K562 treated with DMSO at 1 percent for 12 hours (cell line): ENCODE data around the gene RNF31. TPM values are rescaled to one million over a fixed set of nuclear protein-coding genes. Genes with fewer than 3 reads are reported as not detected.

Experiments
- total RNA-seq: library from RNA; unstranded; fragments of 300-600 nt; gene quantifications from 2 replicates; pipeline ENCODE4 v1.2.3, GENCODE V29; 2022; ENCODE audit not compliant: insufficient read depth

Gene RNF31
- 31.0 and 40.2 TPM in 2 replicates for total RNA-seq

GRCh38 chr14:24146978-24147760, at the start of gene RNF31:
Gene RNF31 (plus strand): TSS chr14:24147498. CDS start chr14:24147699, 201 bp downstream.

GRCh38 chr14:24114532-24115421, 32.5 kb upstream of the RNF31 start, which contains the start of the genes DCAF11 and NRL:
Gene DCAF11 (plus strand): TSS chr14:24114777. CDS start chr14:24115595, 818 bp downstream.
Gene NRL (minus strand): TSS chr14:24114949. CDS start chr14:24082848, 32,101 bp downstream.

GRCh38 chr14:24130380-24130716, 16.9 kb upstream of the RNF31 start, which contains the start of gene FITM1:
Gene FITM1 (plus strand): TSS chr14:24130659. CDS start chr14:24131564, 905 bp downstream.

GRCh38 chr14:24135834-24136683, 11.2 kb upstream of the RNF31 start, which contains the start of gene PSME1:
Gene PSME1 (plus strand): TSS chr14:24136194. CDS start chr14:24136263, 69 bp downstream.

GRCh38 chr14:24141097-24141880, 6.0 kb upstream of the RNF31 start, which contains the start of gene EMC9:
Gene EMC9 (minus strand): TSS chr14:24141591. CDS start chr14:24141304, 287 bp downstream.

GRCh38 chr14:24146453-24146977, 783 bp upstream of the RNF31 start, which contains the start of gene PSME2:
Gene PSME2 (minus strand): TSS chr14:24146610. CDS start chr14:24146581, 29 bp downstream.

GRCh38 chr14:24160850-24161804, 13.8 kb downstream of the RNF31 start, which contains the start of gene IRF9:
Gene IRF9 (plus strand): TSS chr14:24161265. CDS start chr14:24162145, 880 bp downstream.

GRCh38 chr14:24171422-24172260, 24.3 kb downstream of the RNF31 start, which contains the start of gene REC8:
Gene REC8 (plus strand): TSS chr14:24172080. CDS start chr14:24172553, 473 bp downstream.

GRCh38 chr14:24188251-24189058, 41.2 kb downstream of the RNF31 start, which contains the start of gene IPO4:
Gene IPO4 (minus strand): TSS chr14:24188816. CDS start chr14:24188787, 29 bp downstream.

GRCh38 chr14:24195186-24196070, 48.1 kb downstream of the RNF31 start, which contains the start of gene TM9SF1:
Gene TM9SF1 (minus strand): TSS chr14:24195441. CDS start chr14:24195019, 422 bp downstream.

Other genes with a start within 250 kb of the RNF31 start
- 36.4 and 41.1 TPM in 2 replicates for gene DHRS4, start 193.7 kb upstream of the RNF31 start, total RNA-seq
- 17.5 and 22.7 TPM in 2 replicates for gene DHRS4L2, start 158.6 kb upstream of the RNF31 start, total RNA-seq
- gene CARMIL3, start 95.5 kb upstream of the RNF31 start, total RNA-seq, result 0.28 and 0.36 TPM in 2 replicates
- gene CPNE6, start 75.9 kb upstream of the RNF31 start, total RNA-seq, result not detected in 2 replicates
- gene PCK2, start 53.2 kb upstream of the RNF31 start, total RNA-seq, result 81.1 and 86.3 TPM in 2 replicates
- 24.1 and 44.4 TPM in 2 replicates for gene DCAF11, start 32.7 kb upstream of the RNF31 start, total RNA-seq
- 1.7 and 2.1 TPM in 2 replicates for gene NRL, start 32.5 kb upstream of the RNF31 start, total RNA-seq
- not detected in 2 replicates for gene FITM1, start 16.8 kb upstream of the RNF31 start, total RNA-seq
- 173 and 189 TPM in 2 replicates for gene PSME1, start 11.3 kb upstream of the RNF31 start, total RNA-seq
- gene EMC9, start 5.9 kb upstream of the RNF31 start, total RNA-seq, result 41.4 and 46.4 TPM in 2 replicates
- gene PSME2, start 888 bp upstream of the RNF31 start, total RNA-seq, result 145 and 149 TPM in 2 replicates
- gene IRF9, start 13.8 kb downstream of the RNF31 start, total RNA-seq, result 12.0 and 15.5 TPM in 2 replicates
- gene REC8, start 24.6 kb downstream of the RNF31 start, total RNA-seq, result 0.75 and 2.7 TPM in 2 replicates
- 12.2 and 13.1 TPM in 2 replicates for gene IPO4, start 41.3 kb downstream of the RNF31 start, total RNA-seq
- gene TM9SF1, start 47.9 kb downstream of the RNF31 start, total RNA-seq, result 14.9 and 25.9 TPM in 2 replicates
- 0.67 TPM in 1 of 2 replicates, not detected in the other for gene TSSK4, start 58.2 kb downstream of the RNF31 start, total RNA-seq
- 56.6 and 66.5 TPM in 2 replicates for gene CHMP4A, start 66.0 kb downstream of the RNF31 start, total RNA-seq
- 3.7 and 15.6 TPM in 2 replicates for gene MDP1, start 68.6 kb downstream of the RNF31 start, total RNA-seq
- gene NEDD8, start 84.9 kb downstream of the RNF31 start, total RNA-seq, result 134 and 179 TPM in 2 replicates
- 47.9 and 58.1 TPM in 2 replicates for gene GMPR2, start 85.4 kb downstream of the RNF31 start, total RNA-seq
- 17.2 and 19.4 TPM in 2 replicates for gene TINF2, start 95.1 kb downstream of the RNF31 start, total RNA-seq
- 0.58 TPM in 1 of 2 replicates, not detected in the other for gene TGM1, start 115.7 kb downstream of the RNF31 start, total RNA-seq
- gene RABGGTA, start 124.1 kb downstream of the RNF31 start, total RNA-seq, result 17.9 and 19.6 TPM in 2 replicates
- 37.2 and 42.4 TPM in 2 replicates for gene DHRS1, start 152.3 kb downstream of the RNF31 start, total RNA-seq
- gene NOP9, start 152.4 kb downstream of the RNF31 start, total RNA-seq, result 3.9 and 10.9 TPM in 2 replicates
- not detected in 2 replicates for gene CIDEB, start 160.5 kb downstream of the RNF31 start, total RNA-seq
- gene LTB4R2, start 162.6 kb downstream of the RNF31 start, total RNA-seq, result 2.5 and 11.2 TPM in 2 replicates
- gene LTB4R, start 164.0 kb downstream of the RNF31 start, total RNA-seq, result 4.1 and 6.5 TPM in 2 replicates
- not detected in 2 replicates for gene ADCY4, start 187.6 kb downstream of the RNF31 start, total RNA-seq
- gene RIPK3, start 192.5 kb downstream of the RNF31 start, total RNA-seq, result 0.67 TPM in 1 of 2 replicates, not detected in the other
- gene NFATC4, start 220.7 kb downstream of the RNF31 start, total RNA-seq, result 1.1 and 1.3 TPM in 2 replicates